ENCODE data around the gene MED16.

- TF ChIP-seq, protein P1, sequence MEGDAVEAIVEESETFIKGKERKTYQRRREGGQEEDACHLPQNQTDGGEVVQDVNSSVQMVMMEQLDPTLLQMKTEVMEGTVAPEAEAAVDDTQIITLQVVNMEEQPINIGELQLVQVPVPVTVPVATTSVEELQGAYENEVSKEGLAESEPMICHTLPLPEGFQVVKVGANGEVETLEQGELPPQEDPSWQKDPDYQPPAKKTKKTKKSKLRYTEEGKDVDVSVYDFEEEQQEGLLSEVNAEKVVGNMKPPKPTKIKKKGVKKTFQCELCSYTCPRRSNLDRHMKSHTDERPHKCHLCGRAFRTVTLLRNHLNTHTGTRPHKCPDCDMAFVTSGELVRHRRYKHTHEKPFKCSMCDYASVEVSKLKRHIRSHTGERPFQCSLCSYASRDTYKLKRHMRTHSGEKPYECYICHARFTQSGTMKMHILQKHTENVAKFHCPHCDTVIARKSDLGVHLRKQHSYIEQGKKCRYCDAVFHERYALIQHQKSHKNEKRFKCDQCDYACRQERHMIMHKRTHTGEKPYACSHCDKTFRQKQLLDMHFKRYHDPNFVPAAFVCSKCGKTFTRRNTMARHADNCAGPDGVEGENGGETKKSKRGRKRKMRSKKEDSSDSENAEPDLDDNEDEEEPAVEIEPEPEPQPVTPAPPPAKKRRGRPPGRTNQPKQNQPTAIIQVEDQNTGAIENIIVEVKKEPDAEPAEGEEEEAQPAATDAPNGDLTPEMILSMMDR (CRISPR knock-in tag; IDR thresholded peaks at IDR 0.05) = no peak
- TF ChIP-seq ZNF281 (CRISPR knock-in tag; IDR thresholded peaks at IDR 0.05; ENCODE audit: borderline replicate concordance) (no peak), RXRA (CRISPR knock-in tag; IDR thresholded peaks at IDR 0.05) (no peak), TP53 (CRISPR knock-in tag; conservative IDR thresholded peaks at IDR 0.05) (no peak), ZNF75D (CRISPR knock-in tag; IDR thresholded peaks at IDR 0.05; ENCODE audit: borderline replicate concordance) (no peak), NFKBIZ (CRISPR knock-in tag; IDR thresholded peaks at IDR 0.05) (no peak), MTA3 (CRISPR knock-in tag; IDR thresholded peaks at IDR 0.05) (no peak), MXD4 (CRISPR knock-in tag; IDR thresholded peaks at IDR 0.05) (no peak), NPAS2 (CRISPR knock-in tag; IDR thresholded peaks at IDR 0.05; ENCODE audit: borderline replicate concordance) (no peak), CEBPG (CRISPR knock-in tag; IDR thresholded peaks at IDR 0.05) (no peak), EP300 (IDR thresholded peaks at IDR 0.05; ENCODE audit: low read depth in 2 of 2, low read length in 2 of 2) (no peak), EP300 (CRISPR knock-in tag; IDR thresholded peaks at IDR 0.05; ENCODE audit: borderline replicate concordance) (no peak), ZNF407 (CRISPR knock-in tag; IDR thresholded peaks at IDR 0.05; ENCODE audit: not compliant biosample characterization) (no peak)
These were observed 52.3 kb downstream of the MED16 start, which contains the start of gene PRTN3 for GRCh38 chr19:840519-841206.
